H1 (cell line): ENCODE data around the gene OR2T27. TPM values are rescaled to one million over a fixed set of nuclear protein-coding genes. Genes with fewer than 3 reads are reported as not detected.

Source experiments
- CTCF ChIA-PET: fragments of 300-600 bp; sonication (Branson Sonifier 250); formaldehyde crosslinking; loops from one replicate; lab custom pipeline; 2021; ENCODE audit not compliant: partially characterized antibody; lab: Charles Lee
- POLR2A ChIA-PET: fragments of 300-600 bp; sonication (Branson Sonifier 250); formaldehyde crosslinking; loops from one replicate; lab custom pipeline; 2021; ENCODE audit warnings: inconsistent platforms; ENCODE audit not compliant: partially characterized antibody; lab: Charles Lee
- DNase-seq, 2 experiments: peaks; one replicate each; pipeline versions ENCODE4 v3.0.0 to v3.0.0-alpha.2; 2010 to 2022; ENCODE audit warnings: low spot score in 2 of 2, low read depth in 1 of 2, mixed read lengths in 1 of 2
- FAIRE-seq: peaks from 2 replicates; lab custom pipeline; 2011; peaks lifted over from hg19 to GRCh38; lab: Jason Lieb, UNC
- H2AFZ ChIP-seq: 2 replicates; pipeline ENCODE4 v1.8.1; 2012; ENCODE audit warnings: low read length, inconsistent platforms
- H2AK5ac ChIP-seq: 2 replicates; pipeline ENCODE4 v1.6.1; 2013; ENCODE audit warnings: low read depth, low read length
- H2BK120ac ChIP-seq: replicated peaks from 2 replicates; pipeline ENCODE3; 2013; ENCODE audit warnings: low read depth, low read length, inconsistent platforms
- H2BK12ac ChIP-seq: 2 replicates; pipeline ENCODE4 v1.6.1; 2013; ENCODE audit warnings: low read depth, low read length
- H2BK15ac ChIP-seq: 2 replicates; pipeline ENCODE4 v1.6.1; 2013; ENCODE audit warnings: low read length
- H2BK20ac ChIP-seq: 2 replicates; pipeline ENCODE4 v1.6.1; 2013; ENCODE audit warnings: low read length
- H2BK5ac ChIP-seq: 2 replicates; pipeline ENCODE4 v1.6.1; 2013; ENCODE audit warnings: low read depth, low read length
- H3K14ac ChIP-seq: 2 replicates; pipeline ENCODE4 v1.6.1; 2013; ENCODE audit warnings: inconsistent platforms; ENCODE audit not compliant: insufficient read length
- H3K18ac ChIP-seq: 2 replicates; pipeline ENCODE4 v1.6.1; 2013; ENCODE audit warnings: low read length; ENCODE audit errors: extremely low read depth
- H3K23ac ChIP-seq: 2 replicates; pipeline ENCODE4 v1.6.1; 2013; ENCODE audit warnings: inconsistent platforms; ENCODE audit not compliant: insufficient read length
- H3K23me2 ChIP-seq: 2 replicates; pipeline ENCODE4 v1.6.1; 2013; ENCODE audit warnings: low read depth, low read length
- H3K27ac ChIP-seq: 2 replicates; pipeline ENCODE4 v1.6.1; 2011; ENCODE audit warnings: low read depth, low read length, inconsistent platforms
- H3K27me3 ChIP-seq, 4 experiments: replicated peaks in 1 of 4; 1 replicate in 1 of 4; 2 replicates in 3 of 4; pipeline versions ENCODE4 v1.6.1 to v1.8.1; 2011 to 2013; ENCODE audit warnings: low read length in 3 of 4, mild to moderate bottlenecking in 3 of 4, inconsistent platforms in 2 of 4, mixed read lengths in 2 of 4, moderate library complexity in 1 of 4; ENCODE audit not compliant: control insufficient read depth in 3 of 4, insufficient read depth in 3 of 4; ENCODE audit errors: extremely low read depth in 1 of 4
- H3K36me3 ChIP-seq, 4 experiments: 2 replicates each; pipeline versions ENCODE4 v1.6.1 to v1.8.1; 2011 to 2013; ENCODE audit warnings: mild to moderate bottlenecking in 4 of 4, low read length in 3 of 4, moderate library complexity in 2 of 4, control low read depth in 1 of 4, inconsistent platforms in 1 of 4; ENCODE audit not compliant: insufficient read depth in 4 of 4, control insufficient read depth in 2 of 4
- H3K4ac ChIP-seq: replicated peaks from 2 replicates; pipeline ENCODE3; 2013; ENCODE audit warnings: low read length, low read depth, mixed read lengths, inconsistent platforms; ENCODE audit not compliant: insufficient read length
- H3K4me1 ChIP-seq, 4 experiments: replicated peaks in 1 of 4; 1 replicate in 1 of 4; 2 replicates in 3 of 4; pipeline versions ENCODE4 v1.6.1 to v1.8.1; 2011 to 2013; ENCODE audit warnings: low read length in 3 of 4, inconsistent platforms in 2 of 4, mixed read lengths in 1 of 4; ENCODE audit not compliant: insufficient read depth in 4 of 4, control insufficient read depth in 3 of 4
- H3K4me2 ChIP-seq, 2 experiments: 2 replicates each; pipeline versions ENCODE4 v1.6.1 to v1.8.1; 2011 to 2013; ENCODE audit warnings: low read depth in 2 of 2, low read length in 2 of 2, control low read depth in 1 of 2, inconsistent platforms in 1 of 2, mild to moderate bottlenecking in 1 of 2; ENCODE audit not compliant: insufficient read depth in 1 of 2
- H3K4me3 ChIP-seq, 4 experiments: fragments of 200-600, 300-600 bp in 1 of 4; sonication (generic), shearing (Covaris generic), sonication (Bioruptor Twin) in 1 of 4; 2 replicates each; pipeline versions ENCODE4 v1.5.1 to v1.8.1; 2011 to 2016; ENCODE audit warnings: low read length in 4 of 4, low read depth in 3 of 4, control low read depth in 2 of 4, inconsistent platforms in 2 of 4, mild to moderate bottlenecking in 2 of 4, mixed read lengths in 1 of 4, moderate library complexity in 1 of 4; ENCODE audit not compliant: insufficient read depth in 2 of 4; ENCODE audit errors: extremely low read depth in 1 of 4
- H3K56ac ChIP-seq: replicated peaks from 2 replicates; pipeline ENCODE3; 2013; ENCODE audit warnings: low read depth, mild to moderate bottlenecking, mixed read lengths, low read length, inconsistent platforms; ENCODE audit not compliant: insufficient read length
- H3K79me1 ChIP-seq: 2 replicates; pipeline ENCODE4 v1.6.1; 2013; ENCODE audit warnings: low read depth, low read length, control low read depth
- H3K79me2 ChIP-seq, 2 experiments: 2 replicates each; pipeline versions ENCODE4 v1.6.1 to v1.8.1; 2012 to 2013; ENCODE audit warnings: low read length in 2 of 2, mild to moderate bottlenecking in 2 of 2, inconsistent platforms in 1 of 2; ENCODE audit not compliant: insufficient read depth in 2 of 2, control insufficient read depth in 1 of 2
- H3K9ac ChIP-seq, 4 experiments: replicated peaks in 1 of 4; 1 replicate in 1 of 4; 2 replicates in 3 of 4; pipeline versions ENCODE4 v1.6.1 to v1.8.1; 2011 to 2013; ENCODE audit warnings: low read depth in 3 of 4, low read length in 3 of 4, control low read depth in 2 of 4, mild to moderate bottlenecking in 2 of 4, moderate library complexity in 2 of 4, inconsistent platforms in 1 of 4; ENCODE audit errors: extremely low read depth in 1 of 4
- H3K9me3 ChIP-seq, 2 experiments: 2 replicates each; pipeline versions ENCODE4 v1.6.1 to v1.8.1; 2012 to 2013; ENCODE audit warnings: mild to moderate bottlenecking in 2 of 2, moderate library complexity in 2 of 2, control low read depth in 1 of 2, inconsistent platforms in 1 of 2, low read depth in 1 of 2, low read length in 1 of 2, mixed read lengths in 1 of 2; ENCODE audit not compliant: insufficient read depth in 2 of 2
- H4K20me1 ChIP-seq, 2 experiments: replicated peaks in 1 of 2; 2 replicates each; pipeline versions ENCODE3 to v1.8.1; 2011 to 2013; ENCODE audit warnings: inconsistent platforms in 2 of 2, low read length in 2 of 2, mild to moderate bottlenecking in 1 of 2; ENCODE audit not compliant: insufficient read depth in 2 of 2, control insufficient read depth in 1 of 2
- H4K5ac ChIP-seq: 2 replicates; pipeline ENCODE4 v1.6.1; 2013; ENCODE audit warnings: low read length, low read depth, mixed read lengths, inconsistent platforms; ENCODE audit not compliant: insufficient read length
- H4K8ac ChIP-seq: 2 replicates; pipeline ENCODE4 v1.8.0; 2013; ENCODE audit warnings: mild to moderate bottlenecking, moderate library complexity, low read length, inconsistent platforms; ENCODE audit not compliant: insufficient read depth; ENCODE audit errors: extremely low read depth
- H4K91ac ChIP-seq: replicated peaks from 2 replicates; pipeline ENCODE3; 2013; ENCODE audit warnings: low read length, mixed read lengths, inconsistent platforms; ENCODE audit not compliant: insufficient read length
- SP2 ChIP-seq: IDR thresholded peaks from 2 replicates; pipeline ENCODE4 v1.6.1; 2012; ENCODE audit warnings: mild to moderate bottlenecking, low read length, inconsistent platforms
- WGBS, 2 experiments: shearing (Covaris generic) in 1 of 2; methylation state at CpG; one replicate each; pipeline versions ENCODE4 v1.1.6 to v1.1.7; 2013 to 2015; ENCODE audit warnings: low lambda C conversion rate in 2 of 2, mixed read lengths in 2 of 2, inconsistent platforms in 1 of 2, low coverage in 1 of 2, missing lambda C conversion rate in 1 of 2; ENCODE audit not compliant: insufficient replicate concordance in 2 of 2, insufficient coverage in 1 of 2, insufficient read length in 1 of 2; ENCODE audit errors: extremely low coverage in 1 of 2, missing lambda C conversion rate in 1 of 2; 5-methylcytosine and 5-hydroxymethylcytosine counted together
- polyA plus RNA-seq, 7 experiments: library from polyadenylated mRNA; depleted of rRNA in 3 of 7; stranded (reverse) in 5 of 7; unstranded in 2 of 7; fragments of >200 nt in 5 of 7; fragments of 200-250 nt in 2 of 7; gene quantifications; 1 replicate in 5 of 7; 2 replicates in 1 of 7; 4 replicates in 1 of 7; pipeline versions ENCODE4 v1.2.1 to v1.2.3, GENCODE V29; 2011 to 2013; ENCODE audit warnings: missing spikeins in 2 of 7, mixed read lengths in 2 of 7
- total RNA-seq: library from RNA; stranded (reverse); fragmentation: NEBNext Ultra II Directional; extraction: Animal tissue kit (Norgen Biotek cat#: 25700); gene quantifications from 2 replicates; pipeline ENCODE4 v1.2.1, GENCODE V29; 2021

The OR2T27 gene
- total and polyA plus RNA-seq, 2 of the 8 experiments (the other 6 are each of a cell fraction or from before 2014, with no cell fraction given): not detected

DNA sequence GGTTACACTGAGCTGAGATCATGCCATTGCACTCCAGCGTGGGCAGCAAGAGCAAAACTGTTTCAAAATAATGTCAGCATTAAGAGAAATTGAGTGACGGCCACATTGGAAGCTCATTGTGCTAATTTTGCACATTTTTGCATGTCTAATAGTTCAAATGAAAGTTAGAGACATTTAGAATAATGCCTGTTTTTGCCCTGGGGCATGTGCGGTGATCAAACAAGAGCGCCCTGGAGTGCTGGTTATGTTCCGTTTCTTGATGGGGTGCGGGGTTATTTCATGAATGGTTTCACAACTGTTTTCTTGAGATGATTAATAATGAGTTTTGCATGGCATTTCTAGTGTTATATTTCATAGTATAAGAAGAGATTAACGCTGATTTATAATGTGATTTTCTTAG is 33.6 kb downstream of the OR2T27 start:
- no peak overlapping the region for H2AFZ ChIP-seq
- H3K14ac ChIP-seq: no peak overlapping the region
- no peaks in the 10 kb centered on the region for H3K23me2 ChIP-seq
- no peaks in the 10 kb centered on the region for H4K20me1 ChIP-seq
- no peak overlapping the region for H3K56ac ChIP-seq
- no peaks in the 10 kb centered on the region for H3K79me2 ChIP-seq
- DNase-seq (no peak), FAIRE-seq (no peak)
- no peak overlapping the region for H3K23ac ChIP-seq
- CTCF ChIA-PET: interaction anchor here (0.5 to 1.0 kb wide), 2 partner anchors 160 to 460 kb away, joined by 5 read pairs; no protein-coding TSS in a partner anchor
- H3K9me3 ChIP-seq: peaks cover 57 to 84% of the 10 kb centered on the region in 2 experiments
- no peak overlapping the region for H4K8ac ChIP-seq
- 77% methylated on average over 7 of the region's 7 CpGs; no CpG with 5 or more reads in 1 of the 2 experiments for WGBS, 2 experiments
- POLR2A ChIA-PET: no interaction called here
- H3K4me1 ChIP-seq: no peaks in the 10 kb centered on the region
- no peak overlapping the region for H4K5ac ChIP-seq
- no peak overlapping the region for H3K4ac ChIP-seq
- H4K91ac ChIP-seq: no peak overlapping the region
- no peak overlapping the region for H2BK20ac ChIP-seq
- no peak overlapping the region for H2BK12ac ChIP-seq
- H3K36me3 ChIP-seq: no peaks in the 10 kb centered on the region
- no peak overlapping the region for H3K27ac ChIP-seq
- TF ChIP-seq SP2: no peak
- no peak overlapping the region for H3K4me3 ChIP-seq
- no peak overlapping the region for H3K4me2 ChIP-seq
- no peak overlapping the region for H2BK5ac ChIP-seq
- H3K79me1 ChIP-seq: no peaks in the 10 kb centered on the region
- no peak overlapping the region for H2BK120ac ChIP-seq
- no peak overlapping the region for H2BK15ac ChIP-seq
- no peak overlapping the region for H3K9ac ChIP-seq
- H3K27me3 ChIP-seq: no peaks in the 10 kb centered on the region
- H2AK5ac ChIP-seq: no peak overlapping the region
- H3K18ac ChIP-seq: no peak overlapping the region
